GM12878 (cell line): Measurements from ENCODE around the gene PCSK6. TPM values are rescaled to one million over a fixed set of nuclear protein-coding genes. Genes with fewer than 3 reads are reported as not detected.

Source experiments
- BRCA1 ChIP-seq: IDR thresholded peaks from 2 replicates; pipeline ENCODE4 v1.6.1; 2011; ENCODE audit warnings: low read depth, low read length, improper control_type of control experiment
- CREM ChIP-seq: IDR thresholded peaks from 2 replicates; pipeline ENCODE4 v1.6.1; 2014; ENCODE audit warnings: antibody characterized with exemption, low read depth
- MYC ChIP-seq: IDR thresholded peaks from 2 replicates; pipeline ENCODE4 v1.6.1; 2011; ENCODE audit warnings: mild to moderate bottlenecking, low read length, moderate library complexity, inconsistent platforms; ENCODE audit not compliant: insufficient read depth, insufficient replicate concordance, insufficient read length, severe bottlenecking
- NKRF ChIP-seq: fragments of 450-650 bp; conservative IDR thresholded peaks from 2 replicates; pipeline ENCODE4 v1.6.1; 2017; ENCODE audit warnings: mild to moderate bottlenecking, moderate library complexity
- NR2F1 ChIP-seq: fragments of 450-650 bp; conservative IDR thresholded peaks from 2 replicates; pipeline ENCODE4 v1.6.1; 2017; ENCODE audit warnings: mild to moderate bottlenecking
- STAT3 ChIP-seq: IDR thresholded peaks from 2 replicates; pipeline ENCODE4 v1.6.1; 2011; ENCODE audit warnings: low read depth, low read length, improper control_type of control experiment
- TCF12 ChIP-seq: IDR thresholded peaks from 2 replicates; pipeline ENCODE4 v1.6.1; 2011; ENCODE audit warnings: low read depth, mild to moderate bottlenecking, low read length
- USF2 ChIP-seq: IDR thresholded peaks from 2 replicates; pipeline ENCODE4 v1.6.1; 2011; ENCODE audit warnings: low read depth, low read length, improper control_type of control experiment, borderline replicate concordance
- YY1 ChIP-seq: IDR thresholded peaks from 2 replicates; pipeline ENCODE4 v1.6.1; 2011; ENCODE audit warnings: low read depth, mild to moderate bottlenecking, low read length
- ZNF207 ChIP-seq: fragments of 450-650 bp; IDR thresholded peaks from 2 replicates; pipeline ENCODE4 v1.6.1; 2014; ENCODE audit warnings: antibody characterized with exemption, mild to moderate bottlenecking, borderline replicate concordance
- polyA plus RNA-seq, 11 experiments: library from polyadenylated mRNA; depleted of rRNA in 4 of 11; unstranded in 6 of 11; stranded (reverse) in 5 of 11; fragments of >200 nt; fragmentation: Nextera tagmentation in 4 of 11; fragmentation: Illumina TruSeq in 1 of 11; extraction: Ambion mirVana in 4 of 11; extraction: Trizol in 1 of 11; gene quantifications; 1 replicate in 1 of 11; 2 replicates in 10 of 11; pipeline versions ENCODE4 v1.2.1 to v1.2.3, GENCODE V29; 2011 to 2016; ENCODE audit warnings: inconsistent platforms in 2 of 11, missing spikeins in 2 of 11, low read depth in 1 of 11
- total RNA-seq, 4 experiments: library from RNA; depleted of rRNA in 3 of 4; stranded (reverse); fragments of >200 nt in 3 of 4; fragmentation: Illumina TruSeq in 1 of 4; extraction: Trizol in 1 of 4; gene quantifications; 2 replicates each; pipeline versions ENCODE4 v1.2.1 to v1.2.3, GENCODE V29; 2013 to 2021

PCSK6 gene
- total and polyA plus RNA-seq, 10 of the 15 experiments (the other 5 are each of a cell fraction or from before 2014, with no cell fraction given) = 0.19 to 0.67 (median 0.25) TPM; not detected in 4

- TF ChIP-seq NR2F1 (0 out of 2 replicates have a peak, but pooled peaks have one; percentile 39), USF2 (no peak), STAT3 (no peak), TCF12 (peak; percentile 58; the same call in 1 of the 2 replicates), BRCA1 (no peak), YY1 (peak; percentile 90), MYC (peak; percentile 71), ZNF207 (peak; percentile 80; the same call in 1 of the 2 replicates), NKRF (peak; percentile 90), CREM (peak; percentile 61)
- TF ChIP-seq, all 136 proteins: peak for 66
Observed at GRCh38 chr15:101294731-101295606, 194.5 kb downstream of the PCSK6 start, which contains the start of gene SNRPA1 (continued).
